Small intestine (tissue), 7 donors: Measurements from ENCODE around the gene ARHGEF37. TPM values are rescaled to one million over a fixed set of nuclear protein-coding genes. Genes with fewer than 3 reads are reported as not detected.

Source experiments
- DNase-seq, 2 donors: peaks; one replicate each; pipeline versions ENCODE4 v3.0.0 to v3.0.0-alpha.2; 2013
- FAIRE-seq: peaks from 2 replicates; lab custom pipeline; 2012; peaks lifted over from hg19 to GRCh38; lab: Jason Lieb, UNC
- H3K27ac ChIP-seq, 3 donors: one replicate each; pipeline ENCODE4 v1.5.1; 2013; ENCODE audit warnings: low read length in 2 of 3, mild to moderate bottlenecking in 2 of 3, control low read depth in 1 of 3, inconsistent platforms in 1 of 3, low read depth in 1 of 3, moderate library complexity in 1 of 3
- H3K27me3 ChIP-seq, 3 donors: one replicate each; pipeline ENCODE4 v1.6.1; 2013; ENCODE audit warnings: low read length in 3 of 3, inconsistent platforms in 1 of 3; ENCODE audit not compliant: control insufficient read depth in 3 of 3, insufficient read depth in 3 of 3
- H3K36me3 ChIP-seq, 3 donors: one replicate each; pipeline ENCODE4 v1.6.1; 2013; ENCODE audit warnings: low read length in 3 of 3, inconsistent platforms in 1 of 3, low read depth in 1 of 3, mild to moderate bottlenecking in 1 of 3, moderate library complexity in 1 of 3; ENCODE audit not compliant: control insufficient read depth in 3 of 3, insufficient read depth in 2 of 3
- H3K4me1 ChIP-seq, 3 donors: one replicate each; pipeline ENCODE4 v1.6.1; 2013; ENCODE audit warnings: low read length in 2 of 3, inconsistent platforms in 1 of 3, low read depth in 1 of 3, mild to moderate bottlenecking in 1 of 3, moderate library complexity in 1 of 3; ENCODE audit not compliant: control insufficient read depth in 3 of 3, insufficient read depth in 2 of 3
- H3K4me3 ChIP-seq, 3 donors: one replicate each; pipeline ENCODE4 v1.5.1; 2013; ENCODE audit warnings: low read length in 3 of 3, control low read depth in 1 of 3, inconsistent platforms in 1 of 3, low read depth in 1 of 3, mild to moderate bottlenecking in 1 of 3, moderate library complexity in 1 of 3
- H3K9me3 ChIP-seq, 2 donors: one replicate each; pipeline ENCODE4 v1.6.1; 2013; ENCODE audit warnings: low read depth in 1 of 2, low read length in 1 of 2; ENCODE audit not compliant: control insufficient read depth in 2 of 2, insufficient read depth in 1 of 2
- WGBS, 3 donors: extraction: QIAGEN DNeasy Blood & Tissue Kit; methylation state at CpG; one replicate each; pipeline ENCODE4 v1.1.7; 2013; 5-methylcytosine and 5-hydroxymethylcytosine counted together
- polyA plus RNA-seq, 4 donors: library from polyadenylated mRNA; stranded (reverse) in 3 of 4; unstranded in 1 of 4; fragments of 200-250 nt in 3 of 4; fragments of 120-200 nt in 1 of 4; gene quantifications; one replicate each; pipeline versions ENCODE4 v1.2.1 to v1.2.3, GENCODE V29; 2013
- donor health status: healthy with polysubstance abuse.
- donor health status: control.
- donor health status: control.
- donor health status: Bipolar disorder and iron deficiency.
- donor health status: healthy.

The ARHGEF37 gene
- polyA plus RNA-seq, 4 donors, result 2.8 to 8.7 (median 4.0) TPM

GRCh38 chr5:149575131-149575530 is 6.2 kb upstream of the ARHGEF37 start:
- Histone ChIP-seq H3K4me3 (no peak overlapping the region), H3K27ac (no peak overlapping the region), H3K9me3 (no peaks in the 10 kb centered on the region), H3K27me3 (no peaks in the 10 kb centered on the region), H3K36me3 (no peaks in the 10 kb centered on the region), H3K4me1 (peaks cover 0 to 3% (median 0%) of the 10 kb centered on the region in 3 donors)
- no peak for DNase-seq
- FAIRE-seq, result no peak
- WGBS, 3 donors, result 47 to 68% (median 55%) methylated on average over 3 of the region's 3 CpGs

DNA sequence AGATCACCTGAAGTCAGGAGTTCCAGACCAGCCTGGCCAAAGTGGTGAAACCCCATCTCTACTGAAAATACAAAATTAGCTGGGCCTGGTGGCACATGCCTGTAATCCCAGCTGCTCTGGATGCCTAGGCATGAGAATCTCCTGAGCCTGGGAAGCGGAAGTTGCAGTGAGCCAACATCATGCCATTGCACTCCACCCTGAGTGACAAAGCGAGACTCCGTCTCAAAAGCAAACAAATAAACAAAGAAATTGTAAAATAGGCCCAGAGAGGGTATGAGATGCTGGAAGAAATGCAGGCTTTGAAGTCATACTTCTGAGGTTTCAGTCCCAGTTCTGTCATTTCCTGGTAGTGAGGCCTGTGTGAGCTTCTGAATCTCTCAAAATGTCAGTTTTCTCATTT is 5.3 kb upstream of the ARHGEF37 start:
- WGBS, 3 donors, result 83 to 94% (median 83%) methylated on average over 3 of the region's 3 CpGs
- H3K4me1 ChIP-seq, result peaks cover 0 to 8% (median 3%) of the 10 kb centered on the region in 3 donors
- FAIRE-seq (no peak), DNase-seq (no peak)
- H3K4me3 ChIP-seq, result no peak overlapping the region
- H3K36me3 ChIP-seq, result no peaks in the 10 kb centered on the region
- H3K9me3 ChIP-seq, result no peaks in the 10 kb centered on the region
- no peak overlapping the region for H3K27ac ChIP-seq
- H3K27me3 ChIP-seq, result no peaks in the 10 kb centered on the region

- DNase-seq, result no peak
- Histone ChIP-seq H3K4me3 (no peak overlapping the region), H3K36me3 (no peaks in the 10 kb centered on the region), H3K9me3 (no peaks in the 10 kb centered on the region), H3K27me3 (no peaks in the 10 kb centered on the region), H3K27ac (no peak overlapping the region), H3K4me1 (peaks cover 1 to 20% (median 4%) of the 10 kb centered on the region in 3 donors)
- no peak for FAIRE-seq
- WGBS, 3 donors, result 85 to 89% (median 86%) methylated on average over 5 of the region's 5 CpGs
Measured at GRCh38 chr5:149578896-149579295, 2.4 kb upstream of the ARHGEF37 start.

GRCh38 chr5:149580808-149581191 is 498 bp upstream of the ARHGEF37 start:
- no peak for FAIRE-seq
- Histone ChIP-seq H3K27ac (peak overlapping the region; percentile 61 to 93 (median 73)), H3K36me3 (no peaks in the 10 kb centered on the region)

GRCh38 chr5:149581931-149582768 is 852 bp downstream of the ARHGEF37 start:
- Histone ChIP-seq H3K4me3 (peak overlapping the region in 2 of 3 donors; percentile 55 to 74), H3K27me3 (no peaks in the 10 kb centered on the region), H3K36me3 (no peaks in the 10 kb centered on the region), H3K4me1 (peaks cover 1 to 28% (median 8%) of the 10 kb centered on the region in 3 donors), H3K9me3 (no peaks in the 10 kb centered on the region), H3K27ac (peak overlapping the region; percentile 39 to 93 (median 73))
- peak; percentile 36 to 68 for DNase-seq
- no peak for FAIRE-seq
- WGBS, 3 donors, result 13 to 35% (median 34%) methylated on average over 9 of the region's 9 CpGs

More at GRCh38 chr5:149580808-149581191, 498 bp upstream of the ARHGEF37 start:
- 12 to 29% (median 18%) methylated on average over 10 of the region's 10 CpGs for WGBS, 3 donors
- H3K27me3 ChIP-seq, result no peaks in the 10 kb centered on the region
- H3K4me1 ChIP-seq, result peaks cover 1 to 20% (median 4%) of the 10 kb centered on the region in 3 donors
- H3K4me3 ChIP-seq, result peak overlapping the region in 2 of 3 donors; percentile 55 to 74
- H3K9me3 ChIP-seq, result no peaks in the 10 kb centered on the region
- peak in 1 of 2 donors; percentile 27 for DNase-seq

- no peaks in the 10 kb centered on the region for H3K9me3 ChIP-seq
- FAIRE-seq, result no peak
- H3K4me3 ChIP-seq, result no peak overlapping the region
- no peaks in the 10 kb centered on the region for H3K27me3 ChIP-seq
- no peaks in the 10 kb centered on the region for H3K36me3 ChIP-seq
- DNase-seq, result no peak
- peak overlapping the region in 1 of 3 donors; percentile 29 for H3K27ac ChIP-seq
- 17 to 39% (median 32%) methylated on average over 1 of the region's 1 CpG for WGBS, 3 donors
- peaks cover 1 to 31% (median 8%) of the 10 kb centered on the region in 3 donors for H3K4me1 ChIP-seq
Measured at GRCh38 chr5:149583394-149583793, 2.1 kb downstream of the ARHGEF37 start.

- H3K9me3 ChIP-seq, result no peaks in the 10 kb centered on the region
- peak overlapping the region in 1 of 3 donors; percentile 4 for H3K27ac ChIP-seq
- no peak for FAIRE-seq
- peaks cover 1 to 31% (median 8%) of the 10 kb centered on the region in 3 donors for H3K4me1 ChIP-seq
- WGBS, 3 donors, result 57 to 75% (median 64%) methylated on average over 2 of the region's 2 CpGs
- no peak for DNase-seq
- no peaks in the 10 kb centered on the region for H3K27me3 ChIP-seq
- no peaks in the 10 kb centered on the region for H3K36me3 ChIP-seq
- H3K4me3 ChIP-seq, result no peak overlapping the region
Measured at GRCh38 chr5:149584121-149584520, 2.8 kb downstream of the ARHGEF37 start.

DNA sequence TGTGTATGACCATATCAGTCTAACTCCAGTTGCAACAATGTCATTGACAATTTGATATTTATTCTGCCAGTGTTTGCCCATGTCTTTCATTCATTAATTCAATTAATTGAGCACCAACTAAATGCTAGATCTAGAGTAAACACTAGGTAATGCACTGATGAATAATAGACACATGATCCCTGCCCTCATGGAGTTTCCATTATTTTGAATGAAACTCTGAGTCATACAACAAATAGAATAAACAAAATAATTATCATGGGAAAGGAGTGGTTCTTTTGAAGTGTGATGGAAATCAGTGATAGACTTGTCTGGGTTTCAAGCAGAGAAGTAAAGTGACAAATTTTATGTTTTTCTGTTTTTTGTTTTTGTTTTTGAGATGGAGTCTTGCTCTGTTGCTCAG is 4.6 kb downstream of the ARHGEF37 start:
- Histone ChIP-seq H3K4me1 (peaks cover 1 to 24% (median 8%) of the 10 kb centered on the region in 3 donors), H3K36me3 (no peaks in the 10 kb centered on the region), H3K27me3 (no peaks in the 10 kb centered on the region), H3K27ac (no peak overlapping the region), H3K4me3 (no peak overlapping the region), H3K9me3 (no peaks in the 10 kb centered on the region)
- FAIRE-seq, result no peak
- DNase-seq, result no peak
